Pulmonary artery endothelial cell (primary cell): ENCODE results near the gene MEIOB. TPM values are rescaled to one million over a fixed set of nuclear protein-coding genes. Genes with fewer than 3 reads are reported as not detected.
"Not testable (repeated sequence)": the region's sequence is repeated elsewhere in the genome, so short reads cannot be mapped to it uniquely, and the experiment has no call there.

Experiments used
- DNase-seq: peaks from one replicate; pipeline ENCODE4 v3.0.0-alpha.2; 2011; ENCODE audit warnings: low read depth, low spot score
- total RNA-seq: library from RNA; depleted of rRNA; stranded (reverse); fragments of >200 nt; gene quantifications from 2 replicates; pipeline ENCODE4 v1.2.3, GENCODE V29; 2014

The MEIOB gene, protein sequence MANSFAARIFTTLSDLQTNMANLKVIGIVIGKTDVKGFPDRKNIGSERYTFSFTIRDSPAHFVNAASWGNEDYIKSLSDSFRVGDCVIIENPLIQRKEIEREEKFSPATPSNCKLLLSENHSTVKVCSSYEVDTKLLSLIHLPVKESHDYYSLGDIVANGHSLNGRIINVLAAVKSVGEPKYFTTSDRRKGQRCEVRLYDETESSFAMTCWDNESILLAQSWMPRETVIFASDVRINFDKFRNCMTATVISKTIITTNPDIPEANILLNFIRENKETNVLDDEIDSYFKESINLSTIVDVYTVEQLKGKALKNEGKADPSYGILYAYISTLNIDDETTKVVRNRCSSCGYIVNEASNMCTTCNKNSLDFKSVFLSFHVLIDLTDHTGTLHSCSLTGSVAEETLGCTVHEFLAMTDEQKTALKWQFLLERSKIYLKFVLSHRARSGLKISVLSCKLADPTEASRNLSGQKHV
- 0.40 TPM in 1 of 2 replicates, not detected in the other for total RNA-seq

- DNase-seq: no peak
Measured at GRCh38 chr16:1871974-1872635, at the start of gene MEIOB. Gene MEIOB (minus strand): TSS chr16:1872164. CDS start chr16:1868175, 3,989 bp downstream.

- DNase-seq: no peak
Measured at GRCh38 chr16:1920727-1921171, 48.8 kb upstream of the MEIOB start.

GRCh38 chr16:1920122-1920521, 48.2 kb upstream of the MEIOB start:
- DNase-seq: not testable (repeated sequence)

GRCh38 chr16:1919327-1919998, 47.5 kb upstream of the MEIOB start:
- no peak for DNase-seq

- DNase-seq: no peak
Measured at GRCh38 chr16:1918351-1919326, 46.7 kb upstream of the MEIOB start, which contains the start of gene HS3ST6. Gene HS3ST6 (minus strand): TSS chr16:1918415. CDS start chr16:1918323, 92 bp downstream.

- DNase-seq: no peak
Measured at GRCh38 chr16:1917665-1918350, 45.8 kb upstream of the MEIOB start.

GRCh38 chr16:1917056-1917664, 45.2 kb upstream of the MEIOB start:
- DNase-seq: no peak

- DNase-seq: no peak
Measured at GRCh38 chr16:1916640-1916990, 44.7 kb upstream of the MEIOB start.

DNA sequence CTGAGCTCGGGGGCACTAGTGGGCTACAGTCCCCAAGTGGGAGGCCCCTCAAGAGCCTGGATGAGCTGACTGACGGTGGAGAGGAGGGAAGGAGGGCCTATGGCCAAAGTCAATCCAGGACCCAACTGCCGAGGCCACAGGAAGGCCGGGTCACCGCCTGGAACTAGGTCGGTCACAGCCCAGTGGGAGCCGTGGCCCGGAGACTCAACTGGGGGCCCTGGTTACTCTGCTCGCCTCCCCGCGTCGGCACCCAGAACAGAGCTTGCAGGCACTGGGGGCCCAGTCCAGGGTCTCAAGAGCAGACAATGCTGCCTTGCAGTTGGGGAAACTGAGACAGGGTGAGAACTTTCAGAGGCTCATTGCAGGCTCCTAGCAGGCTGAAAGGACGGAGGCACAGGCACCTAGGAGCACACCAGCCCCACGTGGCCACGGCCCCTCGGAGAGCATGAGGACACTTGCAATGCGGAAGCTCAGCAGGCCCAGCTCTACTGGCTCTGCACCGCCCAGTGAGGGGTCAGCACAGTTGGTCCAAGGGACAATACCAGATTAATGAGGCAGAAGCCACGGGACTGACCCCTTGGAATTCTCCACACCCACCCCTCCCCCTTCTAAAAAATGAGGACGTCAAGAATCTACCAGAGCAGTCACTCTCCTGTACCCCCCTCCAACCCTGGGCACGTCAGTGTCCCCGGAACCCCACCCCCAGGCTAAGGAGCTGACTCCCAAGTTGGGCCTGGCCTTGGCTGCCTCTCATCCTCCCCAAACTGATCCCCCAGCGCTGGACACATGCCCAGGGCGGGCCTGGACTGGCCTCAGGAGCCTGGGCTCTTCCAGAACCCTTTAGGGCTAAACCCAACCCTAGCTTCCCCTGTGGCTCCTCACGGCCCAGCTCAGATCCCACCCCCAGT, 44.0 kb upstream of the MEIOB start:
- DNase-seq: no peak

GRCh38 chr16:1914988-1915387, 43.0 kb upstream of the MEIOB start:
- DNase-seq: no peak

DNA sequence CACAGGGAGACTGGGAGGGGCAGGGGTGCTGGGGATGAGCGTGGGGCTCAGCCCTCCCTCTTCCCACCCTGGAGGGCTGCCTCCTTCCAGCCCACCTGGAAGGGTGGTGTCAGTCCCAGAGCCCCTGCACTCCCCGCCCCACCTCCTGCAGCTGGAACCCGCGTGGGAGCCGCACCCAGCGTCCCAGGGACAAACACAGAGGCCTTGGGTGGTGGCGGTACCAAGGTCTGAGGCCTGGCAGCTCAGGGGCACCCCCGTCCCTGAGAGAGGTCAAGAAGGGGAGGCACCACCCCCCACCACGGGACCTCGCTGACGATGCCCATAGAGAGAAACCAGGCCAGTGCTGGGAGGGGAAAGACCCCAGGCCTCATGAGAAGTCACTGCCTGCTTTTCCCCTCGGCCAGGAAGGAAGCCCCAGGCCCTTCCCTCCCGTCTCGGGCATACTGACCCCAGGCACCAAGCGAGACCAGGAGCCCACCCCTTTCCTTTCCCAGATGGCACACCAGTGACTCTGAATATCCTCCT, 42.2 kb upstream of the MEIOB start:
- DNase-seq: no peak

- no peak for DNase-seq
Measured at GRCh38 chr16:1913327-1914083, 41.5 kb upstream of the MEIOB start.

DNA sequence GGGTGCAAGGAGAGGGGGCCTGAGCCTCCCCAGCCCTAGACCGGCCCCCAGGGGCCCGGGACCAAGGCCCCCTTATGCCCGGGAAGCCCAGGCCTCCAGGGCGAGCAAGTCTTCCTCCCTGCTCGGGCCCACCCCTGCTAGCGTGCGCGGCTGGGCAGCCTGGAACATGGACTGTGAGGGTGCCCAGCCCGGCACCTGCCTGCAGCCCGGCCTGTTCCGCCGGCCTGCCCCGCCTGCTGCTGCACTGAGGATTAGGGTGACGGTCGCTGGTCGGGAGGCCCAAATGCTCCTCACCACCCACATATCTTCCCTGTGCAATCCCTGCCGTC, 40.2 kb upstream of the MEIOB start:
- DNase-seq: no peak

GRCh38 chr16:1911467-1912214, 39.7 kb upstream of the MEIOB start:
- DNase-seq: no peak

GRCh38 chr16:1909561-1910231, 37.7 kb upstream of the MEIOB start:
- no peak for DNase-seq

- DNase-seq: no peak
Measured at GRCh38 chr16:1908983-1909382, 37.0 kb upstream of the MEIOB start.

DNA sequence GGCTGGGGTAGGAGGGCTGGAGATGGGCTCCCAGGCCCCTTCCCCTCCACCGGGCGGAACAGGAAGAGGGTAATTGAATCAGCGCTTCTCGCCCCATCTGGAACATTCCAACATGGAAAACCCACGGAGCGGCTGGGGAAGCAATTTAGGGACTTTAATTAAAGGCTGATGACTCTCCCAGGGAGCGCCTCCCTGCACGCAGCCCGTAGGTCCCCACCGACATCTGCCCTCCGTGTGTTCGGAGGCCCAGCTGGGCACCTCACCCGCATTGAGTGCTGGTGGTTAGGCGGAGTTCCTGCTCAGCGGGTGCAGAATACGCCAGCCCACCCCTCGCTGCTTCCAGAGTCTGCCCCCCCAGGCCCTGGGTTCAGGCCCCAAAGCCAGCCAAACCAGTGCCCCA, 36.2 kb upstream of the MEIOB start:
- no peak for DNase-seq
